NCI-H345 (cell line): Measurements from ENCODE around the gene GFRA1.
A peak's percentile ranks its signal among the peaks of the same experiment; 100 is the strongest.

Source experiments
- DNase-seq: peaks from one replicate; lab custom pipeline; 2025; lab: John Stamatoyannopoulos, UW

GFRA1 gene

GRCh38 chr10:116272440-116273283 lies at the start of gene GFRA1:
GFRA1 (minus strand) TSS chr10:116273206; CDS start chr10:116272029, 1,177 bp downstream.
- peak; percentile 23 for DNase-seq

- no peak for DNase-seq
Measured at GRCh38 chr10:116316503-116316902, 43.5 kb upstream of the GFRA1 start.

- no peak for DNase-seq
Measured at GRCh38 chr10:116312548-116312947, 39.5 kb upstream of the GFRA1 start.

GRCh38 chr10:116311706-116312490 lies 38.9 kb upstream of the GFRA1 start:
- DNase-seq, result no peak

GRCh38 chr10:116311016-116311415 lies 38.0 kb upstream of the GFRA1 start:
- no peak for DNase-seq

- no peak for DNase-seq
Measured at GRCh38 chr10:116307455-116307854, 34.4 kb upstream of the GFRA1 start.

- no peak for DNase-seq
Measured at GRCh38 chr10:116306847-116307246, 33.8 kb upstream of the GFRA1 start.

GRCh38 chr10:116304923-116305322 lies 31.9 kb upstream of the GFRA1 start:
- no peak for DNase-seq

- DNase-seq, result no peak
Measured at GRCh38 chr10:116300542-116300941, 27.5 kb upstream of the GFRA1 start.

GRCh38 chr10:116298586-116298985 lies 25.6 kb upstream of the GFRA1 start:
- no peak for DNase-seq

- DNase-seq, result no peak
Measured at GRCh38 chr10:116296291-116296721, 23.3 kb upstream of the GFRA1 start.

GRCh38 chr10:116292493-116292892 lies 19.5 kb upstream of the GFRA1 start:
- no peak for DNase-seq

GRCh38 chr10:116289652-116290051 lies 16.6 kb upstream of the GFRA1 start:
- DNase-seq, result no peak

- peak; percentile 53 for DNase-seq
Measured at GRCh38 chr10:116287906-116288501, 15.0 kb upstream of the GFRA1 start.

- no peak for DNase-seq
Measured at GRCh38 chr10:116286626-116287200, 13.7 kb upstream of the GFRA1 start.

GRCh38 chr10:116281775-116282174 lies 8.8 kb upstream of the GFRA1 start:
- DNase-seq, result no peak

- no peak for DNase-seq
Measured at GRCh38 chr10:116278846-116279245, 5.8 kb upstream of the GFRA1 start.

GRCh38 chr10:116276981-116277380 lies 4.0 kb upstream of the GFRA1 start:
- no peak for DNase-seq

- peak; percentile 31 for DNase-seq
Measured at GRCh38 chr10:116274064-116274904, 1.3 kb upstream of the GFRA1 start.

GRCh38 chr10:116271593-116272439 lies 1.2 kb downstream of the GFRA1 start:
- DNase-seq, result no peak
